Neural progenitor cell (in vitro differentiated cells): ENCODE measurements around the gene SEMA3B.

Experiments used
- EZH2 ChIP-seq: fragments of 200-600 bp; sonication (generic); IDR thresholded peaks from 2 replicates; pipeline ENCODE4 v1.6.1; 2017; ENCODE audit warnings: antibody characterized with exemption, mild to moderate bottlenecking, moderate library complexity
- TF ChIP-seq, protein P1 (sequence below): fragments of 200-600 bp; sonication (generic); IDR thresholded peaks from 2 replicates; pipeline ENCODE4 v1.5.1; 2017; ENCODE audit warnings: antibody characterized with exemption, mild to moderate bottlenecking

DNA sequence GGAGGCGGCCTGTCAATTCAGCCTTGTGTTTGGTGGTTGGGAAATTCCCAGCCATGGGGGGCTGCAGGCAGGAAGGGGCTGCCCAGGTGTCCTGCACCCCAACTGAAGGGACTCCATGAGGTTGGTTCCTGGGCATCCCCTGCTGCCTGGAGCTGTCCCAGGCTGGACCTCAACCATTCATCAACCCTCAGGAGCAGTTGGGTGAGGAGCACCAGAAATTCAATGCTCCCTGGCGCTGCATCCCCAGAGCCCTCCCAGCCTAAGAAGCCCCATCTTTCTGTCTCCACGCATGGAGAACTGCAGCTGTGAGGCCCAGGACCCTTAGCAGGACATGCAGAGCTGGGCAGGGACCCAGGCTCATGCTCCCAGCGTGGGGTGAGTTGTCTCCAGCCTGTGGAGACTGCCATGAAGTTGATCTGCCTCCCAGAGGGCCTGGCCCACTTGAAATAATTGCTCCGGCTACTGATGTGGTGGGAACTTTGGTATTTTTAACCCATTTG lies 8.0 kb upstream of the SEMA3B start:
- TF ChIP-seq, protein P1, sequence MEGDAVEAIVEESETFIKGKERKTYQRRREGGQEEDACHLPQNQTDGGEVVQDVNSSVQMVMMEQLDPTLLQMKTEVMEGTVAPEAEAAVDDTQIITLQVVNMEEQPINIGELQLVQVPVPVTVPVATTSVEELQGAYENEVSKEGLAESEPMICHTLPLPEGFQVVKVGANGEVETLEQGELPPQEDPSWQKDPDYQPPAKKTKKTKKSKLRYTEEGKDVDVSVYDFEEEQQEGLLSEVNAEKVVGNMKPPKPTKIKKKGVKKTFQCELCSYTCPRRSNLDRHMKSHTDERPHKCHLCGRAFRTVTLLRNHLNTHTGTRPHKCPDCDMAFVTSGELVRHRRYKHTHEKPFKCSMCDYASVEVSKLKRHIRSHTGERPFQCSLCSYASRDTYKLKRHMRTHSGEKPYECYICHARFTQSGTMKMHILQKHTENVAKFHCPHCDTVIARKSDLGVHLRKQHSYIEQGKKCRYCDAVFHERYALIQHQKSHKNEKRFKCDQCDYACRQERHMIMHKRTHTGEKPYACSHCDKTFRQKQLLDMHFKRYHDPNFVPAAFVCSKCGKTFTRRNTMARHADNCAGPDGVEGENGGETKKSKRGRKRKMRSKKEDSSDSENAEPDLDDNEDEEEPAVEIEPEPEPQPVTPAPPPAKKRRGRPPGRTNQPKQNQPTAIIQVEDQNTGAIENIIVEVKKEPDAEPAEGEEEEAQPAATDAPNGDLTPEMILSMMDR = no peak
- TF ChIP-seq EZH2 = no peak
